ENCODE measurements around the gene KNSTRN.

The KNSTRN gene

GRCh38 chr15:40345867-40346578 lies 36.5 kb upstream of the KNSTRN start:
- DNase-seq: no peak

GRCh38 chr15:40346579-40347558 lies 35.7 kb upstream of the KNSTRN start:
- DNase-seq: no peak

GRCh38 chr15:40347559-40348473 lies 34.7 kb upstream of the KNSTRN start:
- DNase-seq: no peak

GRCh38 chr15:40348474-40348870 lies 34.0 kb upstream of the KNSTRN start:
- no peak for DNase-seq

GRCh38 chr15:40349163-40349562 lies 33.4 kb upstream of the KNSTRN start:
- DNase-seq: no peak

- no peak for DNase-seq
Measured at GRCh38 chr15:40352281-40352901, 30.1 kb upstream of the KNSTRN start.

GRCh38 chr15:40353697-40354096 lies 28.8 kb upstream of the KNSTRN start:
- no peak for DNase-seq

- DNase-seq: no peak
Measured at GRCh38 chr15:40354408-40355171, 27.9 kb upstream of the KNSTRN start.

GRCh38 chr15:40355976-40356585 lies 26.4 kb upstream of the KNSTRN start:
- no peak for DNase-seq

GRCh38 chr15:40357246-40357645 lies 25.3 kb upstream of the KNSTRN start:
- no peak for DNase-seq

GRCh38 chr15:40357723-40358470 lies 24.6 kb upstream of the KNSTRN start, which contains the start of gene DISP2:
DISP2 (plus strand) TSS chr15:40358219; CDS start chr15:40358322, 103 bp downstream.
- DNase-seq: peak; percentile 92

GRCh38 chr15:40358471-40359353 lies 23.8 kb upstream of the KNSTRN start:
- DNase-seq: peak; percentile 25

GRCh38 chr15:40360015-40360414 lies 22.5 kb upstream of the KNSTRN start:
- no peak for DNase-seq

- no peak for DNase-seq
Measured at GRCh38 chr15:40361640-40362039, 20.9 kb upstream of the KNSTRN start.

- DNase-seq: no peak
Measured at GRCh38 chr15:40363611-40364010, 18.9 kb upstream of the KNSTRN start.

- no peak for DNase-seq
Measured at GRCh38 chr15:40364251-40364650, 18.3 kb upstream of the KNSTRN start.

- no peak for DNase-seq
Measured at GRCh38 chr15:40365016-40365415, 17.5 kb upstream of the KNSTRN start.

GRCh38 chr15:40365624-40366456 lies 16.7 kb upstream of the KNSTRN start:
- no peak for DNase-seq

All from activated naive CD4-positive, alpha-beta T cell treated with anti-CD3 and anti-CD28 coated beads, Interleukin-2, amount 50 U/mL, for 16 hours (primary cell).